Fibroblast of upper back skin (primary cell): ENCODE data around the gene HBS1L.
"Not testable (repeated sequence)": the region's sequence is repeated elsewhere in the genome, so short reads cannot be mapped to it uniquely, and the experiment has no call there.

Experiments used
- DNase-seq: peaks from one replicate; pipeline ENCODE4 v3.0.0-alpha.2; 2013

Gene HBS1L

DNA sequence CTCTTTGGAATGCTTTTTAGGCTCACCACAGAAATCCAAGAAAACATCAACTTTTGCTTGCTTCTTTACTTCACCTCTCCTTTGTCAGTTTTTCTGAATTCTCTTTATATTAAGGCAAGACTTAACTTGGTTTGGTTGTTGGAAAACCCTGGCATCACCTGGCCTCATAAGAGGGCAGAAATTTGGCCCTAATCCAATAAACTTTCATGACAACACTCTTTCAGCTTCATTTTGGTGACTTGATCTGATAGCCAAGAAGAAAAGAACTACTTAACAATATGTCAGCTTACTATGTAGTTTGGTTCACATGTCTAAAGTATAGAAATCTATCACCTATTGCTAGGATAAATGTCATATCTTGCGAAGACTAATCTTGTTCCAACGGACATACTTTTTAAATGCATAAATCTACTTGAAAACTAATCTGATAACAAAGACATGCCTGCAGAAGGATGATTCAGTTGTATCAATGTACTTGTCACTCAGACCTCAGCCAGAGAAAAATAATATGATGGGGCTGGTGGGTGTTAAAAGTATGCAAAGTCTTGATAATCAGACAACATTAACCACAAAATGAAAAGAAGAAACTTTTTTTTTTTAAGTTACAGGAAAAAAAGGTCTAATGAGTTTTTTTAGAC is 19.3 kb upstream of the HBS1L start:
- DNase-seq, result no peak

DNA sequence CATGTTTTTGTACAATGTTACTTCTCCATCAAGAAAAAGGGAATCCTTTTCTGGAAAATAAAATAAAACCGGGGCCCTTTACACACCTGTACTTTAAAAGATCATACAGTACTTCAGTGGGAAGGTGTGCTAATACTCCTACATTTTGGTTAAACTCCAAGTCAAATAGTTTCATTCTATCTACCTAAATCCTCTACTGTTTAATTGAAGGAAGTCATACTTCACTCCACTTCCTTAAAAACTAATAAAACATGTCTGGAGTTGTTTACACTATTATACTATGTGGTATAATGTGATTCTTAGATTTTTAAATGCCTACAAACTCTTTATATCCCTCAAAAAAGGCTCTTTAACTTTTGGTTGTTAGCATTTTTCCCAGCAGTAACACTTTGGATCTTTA is 18.6 kb upstream of the HBS1L start:
- DNase-seq, result no peak

DNA sequence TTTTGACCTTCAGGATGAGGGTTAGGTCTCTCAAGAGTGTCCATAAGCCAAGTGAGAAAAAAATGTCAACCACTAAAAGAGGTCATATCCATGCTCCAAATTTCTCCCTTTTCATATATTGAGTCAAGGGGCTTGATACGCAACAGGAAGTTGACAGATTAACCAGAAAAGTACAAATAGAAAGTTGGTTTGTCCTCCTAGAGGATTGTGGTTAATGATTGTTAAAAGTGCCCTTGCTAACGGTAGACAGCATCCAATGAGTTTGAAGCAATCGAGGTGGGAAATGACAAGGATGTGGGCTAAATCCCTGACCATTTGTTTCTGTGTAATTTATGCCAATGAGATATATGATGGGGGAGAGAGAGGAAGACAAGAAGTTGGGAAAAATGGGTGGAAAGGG is 18.1 kb upstream of the HBS1L start:
- DNase-seq, result no peak

DNA sequence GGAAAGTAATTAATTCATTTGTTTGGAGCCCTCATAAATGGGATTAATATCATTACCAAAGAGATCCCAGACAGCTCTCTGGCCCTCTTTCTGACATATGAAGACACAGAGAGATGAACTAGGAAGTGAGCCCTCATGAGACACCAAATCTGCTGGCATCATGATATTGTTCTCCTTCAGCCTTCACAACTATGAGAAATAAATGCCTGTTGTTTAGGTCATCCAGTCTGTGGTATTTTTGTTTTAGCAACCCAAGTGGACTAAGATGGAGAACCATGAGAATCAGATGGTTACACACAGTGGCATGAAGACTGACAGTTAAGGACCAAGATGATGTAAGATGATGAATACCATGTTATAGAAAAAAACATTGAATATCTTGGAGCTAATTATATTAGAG is 16.9 kb upstream of the HBS1L start:
- DNase-seq, result no peak

DNA sequence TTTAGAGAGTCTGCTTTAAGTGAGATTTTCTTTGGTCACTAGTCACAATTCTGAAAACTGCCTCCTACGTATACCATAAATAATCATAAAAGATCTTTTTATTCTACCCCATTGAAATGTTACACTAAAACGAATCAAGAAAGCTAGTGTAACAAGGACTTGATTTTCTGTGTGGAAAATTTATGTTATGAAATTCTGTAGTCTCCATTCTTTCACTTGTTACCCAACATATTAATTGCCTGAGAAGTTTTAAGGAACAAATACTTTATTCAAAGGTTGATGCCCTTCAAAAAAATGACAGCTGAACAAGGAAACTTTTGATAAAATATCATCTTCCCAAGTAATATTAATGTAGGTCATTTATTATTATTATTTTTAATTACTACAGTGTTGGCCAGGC is 13.3 kb upstream of the HBS1L start:
- DNase-seq, result no peak

DNA sequence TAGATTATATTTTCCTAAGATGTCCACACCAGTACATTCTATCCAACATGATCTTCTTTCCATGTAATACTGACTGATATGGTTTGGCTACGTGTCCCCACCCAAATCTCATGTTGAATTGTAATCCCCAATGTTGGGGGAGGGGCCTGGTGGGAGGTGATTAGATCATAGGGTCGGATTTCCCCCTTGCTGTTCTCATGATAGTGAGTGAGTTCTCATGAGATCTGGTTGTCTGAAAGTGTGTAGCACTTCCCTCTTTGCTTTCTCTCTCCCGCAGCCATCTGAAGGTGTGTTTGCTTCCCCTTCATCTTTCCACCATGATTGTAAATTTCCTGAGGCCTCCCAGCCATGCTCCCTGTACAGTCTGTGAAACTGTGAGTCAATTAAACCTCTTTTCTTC is 12.2 kb upstream of the HBS1L start:
- no peak for DNase-seq

DNA sequence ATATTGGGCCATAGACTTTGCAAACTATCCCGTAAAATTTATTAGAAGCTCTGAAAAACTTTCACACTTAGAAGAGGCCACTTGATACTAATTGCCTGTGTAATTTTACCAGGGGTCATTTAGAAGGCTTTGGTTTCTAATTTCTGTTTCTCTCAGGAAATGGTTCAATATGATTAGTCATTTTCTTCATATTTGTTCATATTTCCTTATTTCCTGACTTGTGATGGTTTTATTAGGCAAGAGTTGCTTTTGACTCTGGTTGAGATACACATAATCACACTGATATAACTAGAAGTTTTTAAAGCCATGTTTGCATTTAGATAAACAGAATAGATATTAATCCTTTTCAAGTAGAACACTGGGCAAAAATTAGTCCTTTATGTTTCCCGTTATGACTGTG is 11.8 kb upstream of the HBS1L start:
- DNase-seq, result no peak

DNA sequence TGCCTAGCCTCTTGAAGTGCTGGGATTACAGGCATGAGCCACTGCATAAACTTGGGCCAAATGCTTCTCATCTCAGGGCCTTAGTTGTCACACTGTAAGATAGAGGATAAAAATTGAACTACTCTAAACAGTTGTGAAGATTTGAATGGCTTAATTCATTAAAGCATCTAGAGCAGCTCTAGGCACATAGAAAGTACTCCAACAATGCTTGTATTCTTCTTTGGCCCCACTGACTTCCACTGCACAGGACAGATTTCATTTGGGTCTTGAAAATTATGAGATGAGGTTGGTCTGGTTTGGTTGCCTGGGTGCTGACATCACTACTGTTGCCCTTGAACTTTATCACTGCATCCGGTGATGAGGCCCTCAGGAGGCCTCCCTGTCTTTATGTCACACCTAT is 10.0 kb upstream of the HBS1L start:
- no peak for DNase-seq

DNA sequence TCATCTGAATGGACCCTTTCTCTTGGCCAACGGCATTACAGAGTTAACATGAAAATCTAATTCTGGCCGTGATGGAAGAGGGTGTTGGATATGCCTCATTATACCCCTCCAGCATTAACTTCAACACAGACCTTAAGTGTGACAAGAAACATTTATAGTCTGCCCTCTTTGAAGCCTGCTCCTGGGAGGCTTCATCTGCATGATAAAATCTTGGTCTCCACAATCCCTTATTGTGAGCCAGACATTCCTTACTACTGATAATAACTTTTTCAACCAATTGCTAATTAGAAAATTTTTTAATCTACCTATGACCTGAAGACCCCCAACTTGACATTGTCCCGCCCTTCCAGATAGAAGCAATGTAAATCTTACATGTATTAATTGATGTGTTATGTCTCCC is 9.3 kb upstream of the HBS1L start:
- DNase-seq, result no peak

DNA sequence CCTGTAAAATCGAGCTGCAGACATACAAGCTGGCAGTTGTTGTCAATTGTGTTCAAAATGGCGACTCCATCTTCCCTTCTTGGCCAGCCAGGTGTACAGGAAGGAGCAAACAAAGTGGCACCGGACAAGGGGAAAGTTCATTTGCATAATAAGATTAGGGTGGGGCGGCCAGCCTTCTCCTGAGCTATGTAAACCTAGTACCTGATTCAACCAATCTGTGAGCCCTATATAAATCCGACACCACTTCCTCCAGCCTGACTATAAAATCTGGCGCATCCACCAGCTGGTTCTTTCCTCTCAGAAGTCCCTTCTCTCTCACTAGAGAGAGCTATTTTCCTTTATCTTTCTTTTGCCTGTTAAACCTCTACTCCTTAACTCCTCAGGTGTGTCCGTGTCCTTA is 8.1 kb upstream of the HBS1L start:
- no peak for DNase-seq

DNA sequence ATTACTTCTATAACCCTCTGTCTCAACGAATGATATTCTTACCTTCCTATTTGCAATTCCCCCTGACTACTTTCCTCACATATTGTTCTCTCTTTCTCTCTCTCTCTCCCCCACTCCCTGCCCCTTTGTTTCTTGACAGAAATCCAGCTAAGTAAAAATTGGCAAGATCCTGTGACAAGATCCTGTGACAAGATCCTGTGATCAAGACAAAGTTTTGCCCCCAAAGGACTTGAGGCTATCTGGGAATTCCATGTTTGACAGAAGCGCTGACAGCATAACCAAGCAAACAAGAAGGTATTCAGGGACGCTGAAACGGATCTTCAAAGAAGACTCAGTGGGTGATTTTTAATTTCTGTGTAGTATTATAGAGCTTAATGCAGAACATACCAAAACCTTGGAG is 5.5 kb upstream of the HBS1L start:
- DNase-seq, result no peak

DNA sequence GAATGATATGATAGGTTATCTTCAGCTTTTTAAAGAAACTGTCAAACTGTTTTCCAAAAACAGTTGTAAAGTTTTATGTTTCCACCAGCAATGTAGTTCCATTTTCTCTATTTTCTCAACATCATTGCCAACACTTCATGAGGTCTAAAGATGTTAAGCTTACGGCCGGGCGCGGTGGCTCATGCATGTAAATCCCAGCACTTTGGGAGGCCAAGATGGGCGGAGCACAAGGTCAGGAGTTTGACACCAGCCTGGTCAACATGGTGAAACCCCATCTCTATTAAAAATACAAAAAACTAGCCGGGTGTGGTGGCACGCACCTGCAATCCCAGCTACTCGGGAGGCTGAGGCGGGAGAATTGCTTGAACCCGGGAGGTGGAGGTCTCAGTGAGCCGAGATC is 3.7 kb upstream of the HBS1L start:
- not testable (repeated sequence) for DNase-seq

DNA sequence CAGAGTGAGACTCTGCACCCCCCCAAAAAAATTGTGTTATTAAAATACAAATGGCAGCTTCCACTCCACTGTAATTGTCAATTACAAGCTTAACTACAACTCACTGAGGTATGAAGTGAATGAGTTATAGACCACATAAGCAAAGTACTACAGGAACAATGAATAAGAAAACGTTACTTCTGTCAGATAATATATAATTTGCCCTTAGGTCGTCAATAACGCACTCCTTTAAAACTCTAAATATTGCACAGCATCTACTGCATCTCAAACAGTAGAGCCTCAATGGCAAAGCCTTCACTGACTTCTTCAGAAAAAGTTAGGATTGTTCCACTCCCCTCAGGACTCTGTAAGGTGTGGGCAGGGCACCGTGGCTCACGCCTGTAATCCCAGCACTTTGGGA is 2.0 kb upstream of the HBS1L start:
- DNase-seq, result no peak

DNA sequence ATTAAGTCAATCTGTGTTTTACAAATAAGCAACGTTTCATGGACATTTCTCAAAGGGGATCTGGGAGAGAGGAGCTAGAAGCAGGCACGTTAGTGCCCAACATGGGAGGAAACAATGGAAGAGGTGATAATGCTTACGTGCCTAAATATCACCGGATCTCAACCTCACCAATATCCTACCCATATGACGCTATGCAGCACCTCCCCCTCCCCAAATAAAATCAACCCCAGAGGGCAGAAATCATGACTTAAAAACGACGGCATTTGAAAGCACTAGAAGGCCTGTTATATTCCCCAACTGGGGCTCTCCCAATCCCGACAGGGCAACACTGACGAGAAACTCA is 425 bp downstream of the HBS1L start:
- no peak for DNase-seq

DNA sequence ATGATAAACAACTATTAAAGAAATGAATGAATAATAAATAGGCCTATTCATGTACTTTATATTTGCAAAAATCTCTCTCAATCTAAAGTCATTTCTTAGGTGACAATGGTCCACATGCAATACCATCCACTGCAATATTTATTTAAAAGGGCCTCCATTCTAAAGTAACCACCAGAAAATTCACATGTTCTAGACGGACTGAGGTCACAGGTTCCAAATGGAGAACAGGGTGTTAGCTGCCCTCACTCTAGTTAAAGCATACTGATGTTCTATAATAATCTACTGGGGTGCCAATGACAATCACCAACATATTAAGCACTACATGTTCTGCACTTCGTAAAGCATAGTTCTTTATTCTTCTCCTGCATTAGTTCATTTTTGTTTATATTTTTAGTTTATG is 1.2 kb downstream of the HBS1L start:
- no peak for DNase-seq

DNA sequence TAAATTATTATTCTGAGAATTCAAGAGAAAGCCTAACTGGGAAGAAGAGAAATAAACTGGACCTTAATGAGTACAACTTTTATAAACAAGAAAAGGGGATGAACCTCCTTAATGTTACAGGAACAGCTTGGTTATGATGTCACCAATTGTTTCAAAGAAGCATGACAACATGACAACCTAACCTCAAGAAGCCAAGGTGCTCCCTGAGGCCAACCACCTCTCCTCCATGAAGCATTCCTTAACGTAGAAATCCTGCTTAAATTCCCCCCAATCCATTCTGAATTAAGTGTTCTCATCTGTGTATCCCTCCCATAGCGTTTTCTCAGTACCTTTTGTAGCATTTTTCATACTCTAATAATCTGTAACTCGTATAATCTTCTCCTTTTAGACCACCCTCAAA is 1.7 kb downstream of the HBS1L start:
- DNase-seq, result no peak

DNA sequence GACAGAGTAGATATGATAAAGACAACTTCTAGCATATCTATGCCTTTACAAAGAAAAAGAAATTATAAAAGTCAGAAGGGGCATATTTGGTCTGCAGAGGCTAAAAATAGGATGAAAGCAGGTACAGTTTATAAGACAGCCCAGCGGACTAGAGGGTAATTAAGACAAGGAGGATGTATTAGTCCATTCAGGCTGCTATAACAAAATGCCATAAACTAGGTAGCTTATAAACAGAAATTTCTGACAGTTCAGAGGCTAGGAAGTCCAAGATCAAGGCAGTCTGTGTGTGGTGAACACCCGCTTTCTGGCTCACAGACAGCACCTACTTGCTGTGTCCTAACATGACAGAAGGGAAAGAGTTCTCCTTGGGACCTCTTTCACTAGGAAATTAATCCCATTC is 5.7 kb downstream of the HBS1L start:
- no peak for DNase-seq

DNA sequence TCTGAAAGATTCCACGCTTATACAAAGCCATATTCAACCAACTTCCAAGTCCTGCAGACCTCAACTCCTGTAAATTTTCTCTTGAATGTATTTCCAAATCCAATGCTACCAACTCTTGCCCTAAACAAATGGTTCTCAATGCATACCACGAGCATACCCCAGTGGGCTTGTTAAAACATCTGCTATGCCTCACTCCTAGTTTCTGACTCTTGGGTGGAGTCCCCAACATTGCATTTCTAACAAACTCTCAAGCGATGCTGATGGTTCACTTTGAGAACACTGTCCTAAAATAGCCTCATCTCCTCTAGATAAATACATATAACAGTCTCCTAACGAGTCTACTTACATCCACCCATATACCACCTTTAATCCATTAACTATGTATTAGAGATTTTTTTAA is 7.3 kb downstream of the HBS1L start:
- DNase-seq, result no peak

DNA sequence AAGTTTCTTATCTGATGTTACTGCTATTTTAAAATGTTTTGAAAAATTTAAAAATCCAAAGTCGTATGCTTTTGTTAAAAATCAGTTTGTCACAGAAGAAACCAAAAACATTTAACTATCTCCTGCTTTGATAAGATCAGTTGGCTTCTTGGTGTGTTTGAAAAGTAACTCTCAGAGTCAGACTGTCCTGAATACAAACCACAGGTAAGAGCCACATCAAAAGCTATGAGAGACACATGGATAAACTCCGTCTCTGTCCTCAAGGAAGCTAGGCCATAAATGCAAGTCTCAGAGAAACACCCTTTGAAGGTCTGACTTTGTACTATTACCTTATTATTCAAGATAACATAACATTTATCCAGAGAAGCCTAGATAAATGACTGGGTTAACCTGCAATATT is 7.7 kb downstream of the HBS1L start:
- DNase-seq, result no peak

DNA sequence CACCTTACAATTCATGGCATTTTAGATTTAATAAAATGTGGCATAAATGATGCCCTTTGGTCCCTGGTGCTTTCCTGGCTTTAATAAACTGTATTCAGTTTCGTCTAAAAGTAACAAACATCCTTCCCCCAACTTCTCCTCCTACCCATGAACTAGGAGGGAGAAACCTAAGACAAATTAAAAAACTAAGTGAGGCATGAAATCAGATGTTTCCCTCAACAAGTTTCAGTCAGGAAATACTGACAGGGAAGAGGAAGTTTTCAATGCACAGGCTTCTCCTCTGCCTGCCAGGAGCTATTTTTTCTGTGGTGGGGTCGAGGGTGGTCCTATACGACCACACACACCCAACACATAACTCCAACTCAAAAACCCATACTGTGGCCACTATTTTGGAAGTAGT is 10.0 kb downstream of the HBS1L start:
- no peak for DNase-seq

DNA sequence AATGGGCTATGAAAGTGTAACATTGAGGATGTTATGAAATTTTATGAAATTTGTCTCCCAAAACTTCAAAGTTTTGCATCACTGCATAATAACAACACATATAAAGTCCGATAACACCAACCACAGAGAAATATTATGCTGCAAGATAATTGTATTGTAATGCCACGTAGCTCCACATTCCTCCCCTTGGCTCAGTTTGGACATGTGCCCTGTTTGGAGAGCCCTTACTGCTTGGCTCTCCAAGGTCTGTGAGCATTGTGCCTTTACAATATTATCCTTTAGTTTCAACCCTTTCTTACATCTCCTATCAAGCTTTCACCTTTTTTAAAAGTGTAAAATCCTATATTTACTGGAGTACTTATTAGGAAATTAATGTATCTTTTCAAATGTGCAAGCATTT is 10.8 kb downstream of the HBS1L start:
- no peak for DNase-seq

DNA sequence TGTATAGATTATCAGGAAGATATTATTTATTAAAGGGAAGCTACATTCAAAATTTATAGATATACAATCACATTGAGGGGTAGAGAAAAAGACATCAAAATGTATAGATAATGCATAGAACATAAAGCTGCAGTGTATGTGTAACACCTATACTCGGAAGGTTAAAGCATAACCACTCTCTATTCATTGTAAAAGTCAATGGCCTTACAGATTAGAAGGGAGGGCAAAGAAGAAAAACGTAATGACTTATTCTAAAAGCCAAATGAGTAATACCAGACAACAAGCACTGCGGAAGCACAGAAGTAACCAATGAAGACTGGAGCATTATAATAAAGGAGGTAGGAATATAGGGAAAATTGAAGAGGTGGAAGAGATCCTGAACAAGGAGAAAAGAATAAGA is 11.3 kb downstream of the HBS1L start:
- DNase-seq, result no peak

DNA sequence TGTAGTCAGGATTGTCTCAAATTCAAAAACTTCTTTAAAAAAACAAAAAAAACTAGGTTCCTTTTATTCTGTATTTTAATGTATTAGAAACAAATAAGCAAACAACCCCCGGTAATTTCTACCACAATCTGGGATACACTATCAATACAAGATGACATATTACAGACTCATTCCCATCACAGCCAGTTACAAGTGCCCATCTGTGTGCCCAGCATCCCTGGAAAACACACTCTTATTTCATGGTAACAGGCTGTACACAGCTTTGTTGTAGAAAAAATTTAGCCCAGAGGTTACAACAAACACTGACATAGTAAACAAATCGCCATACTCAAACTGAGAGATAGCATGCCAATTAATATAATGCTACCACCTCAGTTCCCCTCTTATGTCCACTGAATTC is 16.3 kb downstream of the HBS1L start:
- DNase-seq, result no peak

DNA sequence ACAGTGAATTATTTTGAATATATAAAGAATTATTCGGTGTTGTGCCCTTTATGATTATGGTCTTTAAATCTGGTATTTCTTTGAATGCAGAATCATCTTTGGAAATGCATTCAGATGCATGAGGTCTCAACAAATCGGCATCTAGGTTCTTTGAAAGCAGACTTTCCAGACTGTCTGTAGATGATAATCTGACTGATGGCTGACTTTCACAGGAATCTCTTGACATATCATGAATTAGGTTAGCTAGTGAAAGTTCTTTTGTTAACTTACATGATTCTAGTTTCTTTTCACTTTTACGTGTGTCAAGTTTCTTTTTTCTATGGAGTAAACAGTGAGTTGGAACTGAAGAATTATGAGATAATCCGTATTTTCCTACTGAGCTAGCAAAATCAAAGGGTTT is 17.1 kb downstream of the HBS1L start:
- no peak for DNase-seq

DNA sequence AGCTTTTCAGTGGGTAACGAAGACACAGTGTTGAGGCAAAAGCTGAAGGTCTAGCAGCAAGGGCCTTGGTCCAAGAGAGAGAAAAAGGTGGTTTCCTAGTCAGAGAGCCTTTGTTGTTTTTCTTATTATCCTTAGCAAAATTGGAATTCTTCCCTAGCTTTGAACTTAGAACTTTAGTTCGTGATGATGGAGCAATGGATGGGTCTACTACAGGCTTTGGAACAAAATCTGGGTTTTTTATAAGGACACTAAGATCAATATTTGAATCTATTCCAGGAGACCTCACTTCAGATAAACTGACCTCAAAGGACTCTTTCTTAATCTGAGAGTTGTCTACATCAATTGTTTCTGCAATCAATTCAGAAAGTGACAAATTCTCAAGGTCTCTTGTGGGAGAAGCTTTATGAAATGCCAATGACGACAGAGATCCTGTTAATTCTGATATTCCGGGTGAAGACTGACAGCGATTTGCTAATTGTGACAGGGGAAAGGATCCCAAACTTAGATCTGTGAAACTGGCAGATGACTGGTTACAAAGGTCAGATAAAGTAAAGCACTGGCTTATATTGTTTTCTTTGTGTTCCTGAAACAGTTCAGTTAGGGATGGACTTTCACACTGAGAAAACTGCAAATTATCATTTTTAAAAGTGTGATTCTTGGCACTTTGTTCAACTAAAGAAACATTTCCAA is 17.7 kb downstream of the HBS1L start:
- DNase-seq, result no peak

DNA sequence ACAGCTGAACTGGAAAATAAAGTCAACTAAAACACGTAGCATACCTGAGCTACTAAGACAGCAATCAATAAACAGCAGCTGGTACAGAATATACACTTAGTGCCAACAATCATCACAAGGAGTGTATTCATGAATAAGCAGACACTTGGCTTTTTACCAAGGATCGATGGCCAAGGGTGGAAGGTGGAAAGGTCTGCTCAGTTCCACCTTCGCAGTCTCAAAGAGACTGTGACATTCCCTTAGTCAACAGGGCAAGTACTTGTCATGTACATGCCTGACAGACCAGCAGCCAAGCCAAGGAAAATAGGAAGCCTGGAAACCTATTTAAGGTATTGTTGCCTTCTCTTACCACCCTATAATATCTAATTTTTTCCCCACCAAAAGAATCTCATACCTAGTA is 21.4 kb downstream of the HBS1L start:
- no peak for DNase-seq
